Cardiac fibroblast (primary cell): ENCODE results near the gene EIPR1.

Experiments used
- DNase-seq, 2 donors: peaks; one replicate each; pipeline versions ENCODE4 v3.0.0 to v3.0.0-alpha.2; 2010; ENCODE audit warnings: low read depth in 2 of 2
- H3K4me3 ChIP-seq, 2 donors: replicated peaks in 1 of 2; 1 replicate in 1 of 2; 2 replicates in 1 of 2; pipeline ENCODE4 v1.5.1; 2011; ENCODE audit warnings: low read depth in 2 of 2, low read length in 2 of 2, mild to moderate bottlenecking in 2 of 2, moderate library complexity in 1 of 2
- CTCF ChIP-seq: IDR thresholded peaks from one replicate; pipeline ENCODE4 v1.5.1; 2011; ENCODE audit warnings: low read depth, mild to moderate bottlenecking, low read length, inconsistent platforms

The EIPR1 gene

GRCh38 chr2:3298191-3298590 is 79.4 kb downstream of the EIPR1 start:
- no peak for TF ChIP-seq CTCF
- no peak for DNase-seq
- H3K4me3 ChIP-seq: no peak overlapping the region

DNA sequence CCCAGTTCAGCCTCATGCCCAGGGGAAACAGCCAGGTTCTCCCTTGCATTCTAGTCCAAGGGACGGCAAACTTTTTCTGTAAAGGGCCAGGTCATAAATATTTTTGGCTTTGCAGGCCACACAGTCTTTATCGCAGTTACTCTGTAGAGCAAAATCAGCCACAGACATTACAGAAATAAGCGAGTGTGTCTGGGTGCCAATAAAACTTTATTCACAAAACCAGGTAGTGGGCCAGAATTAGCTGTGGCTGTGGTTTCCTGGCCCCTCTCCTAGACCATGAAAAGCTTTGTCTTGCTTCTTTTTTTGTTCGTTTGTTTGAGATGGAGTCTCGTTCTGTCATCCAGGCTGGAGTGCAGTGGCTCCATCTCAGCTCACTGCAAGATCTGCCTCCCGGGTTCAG is 80.1 kb downstream of the EIPR1 start:
- H3K4me3 ChIP-seq: no peak overlapping the region
- no peak for TF ChIP-seq CTCF
- DNase-seq: no peak

GRCh38 chr2:3296182-3296972 is 81.2 kb downstream of the EIPR1 start:
- no peak for TF ChIP-seq CTCF
- no peak for DNase-seq
- no peak overlapping the region for H3K4me3 ChIP-seq

DNA sequence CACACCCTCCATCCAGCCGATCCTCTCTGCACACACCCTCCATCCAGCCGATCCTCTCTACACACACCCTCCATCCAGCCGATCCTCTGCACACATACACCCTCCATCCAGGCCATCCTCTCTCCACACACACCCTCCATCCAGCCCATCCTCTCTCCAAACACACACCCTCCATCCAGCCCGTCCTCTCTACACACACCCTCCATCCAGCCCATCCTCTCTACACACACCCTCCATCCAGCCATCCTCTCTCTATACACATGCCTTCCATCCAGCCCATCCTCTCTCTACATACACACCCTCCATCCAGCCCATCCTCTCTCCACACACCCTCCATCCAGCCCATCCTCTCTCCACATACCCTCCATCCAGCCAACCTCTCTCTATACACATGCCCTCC is 83.1 kb downstream of the EIPR1 start:
- TF ChIP-seq CTCF: no peak
- no peak overlapping the region for H3K4me3 ChIP-seq

DNA sequence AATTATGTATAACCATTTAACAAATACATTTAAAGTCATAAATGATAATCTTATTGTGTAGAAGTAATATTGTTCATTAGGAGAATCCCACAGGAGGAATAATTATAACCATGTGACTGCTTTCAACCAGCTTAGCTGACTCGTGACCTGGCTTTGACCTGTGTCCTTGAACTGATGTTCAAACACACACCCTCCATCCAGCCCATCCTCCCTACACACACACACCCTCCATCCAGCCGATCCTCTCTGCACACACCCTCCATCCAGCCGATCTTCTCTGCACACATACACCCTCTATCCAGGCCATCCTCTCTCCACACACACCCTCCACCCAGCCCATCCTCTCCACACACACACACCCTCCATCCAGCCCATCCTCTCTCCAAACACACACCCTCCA is 83.5 kb downstream of the EIPR1 start:
- DNase-seq: no peak
- no peak for TF ChIP-seq CTCF
- H3K4me3 ChIP-seq: no peak overlapping the region

More for the DNA sequence above, 83.1 kb downstream of the EIPR1 start:
- no peak for DNase-seq

- H3K4me3 ChIP-seq: no peak overlapping the region
- no peak for TF ChIP-seq CTCF
- no peak for DNase-seq
These were observed 84.4 kb downstream of the EIPR1 start for GRCh38 chr2:3293221-3293620.

DNA sequence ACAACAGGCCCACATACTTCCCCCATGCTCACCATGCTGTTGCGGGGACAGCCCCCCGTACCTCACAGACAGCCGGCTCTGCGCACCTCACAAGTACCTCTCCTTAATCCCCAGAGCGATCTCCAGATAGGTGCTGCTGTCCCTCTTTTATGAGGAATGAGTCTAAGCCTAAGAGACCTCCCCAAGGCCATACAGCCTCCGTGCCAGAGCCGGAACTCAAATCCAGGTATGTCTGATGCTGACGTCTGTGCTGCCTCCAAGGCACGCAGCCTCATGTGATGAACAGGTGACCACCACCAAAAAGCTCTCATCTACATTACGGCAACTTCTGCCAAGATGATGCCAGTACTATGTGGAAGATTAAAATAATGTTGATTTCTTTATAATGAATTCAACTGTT is 85.2 kb downstream of the EIPR1 start:
- DNase-seq: no peak
- TF ChIP-seq CTCF: no peak
- no peak overlapping the region for H3K4me3 ChIP-seq
